RWPE1 (cell line): Measurements from ENCODE around the gene MUL1.

Source experiments
- CTCF ChIA-PET: fragments of 350-600 bp; sonication (Branson Sonifier 250); formaldehyde crosslinking; extraction: SDS; loops from one replicate; lab custom pipeline; 2021; lab: Yijun Ruan, JAX
- POLR2A ChIA-PET: fragments of 400-600 bp; formaldehyde crosslinking; extraction: SDS; loops from one replicate; lab custom pipeline; 2020; ENCODE audit warnings: antibody characterized with exemption; ENCODE audit not compliant: low non-redundant PET; lab: Yijun Ruan, JAX
- DNase-seq: peaks from one replicate; pipeline ENCODE4 v3.0.0; 2012; ENCODE audit warnings: low spot score
- H3K27ac ChIP-seq: fragments of 450-650 bp; 2 replicates; pipeline ENCODE4 v1.5.1; 2017
- TF ChIP-seq, protein P1 (sequence below): fragments of 450-650 bp; conservative IDR thresholded peaks from 2 replicates; pipeline ENCODE4 v1.5.1; 2017; ENCODE audit warnings: low read depth, mild to moderate bottlenecking

The MUL1 gene

DNA sequence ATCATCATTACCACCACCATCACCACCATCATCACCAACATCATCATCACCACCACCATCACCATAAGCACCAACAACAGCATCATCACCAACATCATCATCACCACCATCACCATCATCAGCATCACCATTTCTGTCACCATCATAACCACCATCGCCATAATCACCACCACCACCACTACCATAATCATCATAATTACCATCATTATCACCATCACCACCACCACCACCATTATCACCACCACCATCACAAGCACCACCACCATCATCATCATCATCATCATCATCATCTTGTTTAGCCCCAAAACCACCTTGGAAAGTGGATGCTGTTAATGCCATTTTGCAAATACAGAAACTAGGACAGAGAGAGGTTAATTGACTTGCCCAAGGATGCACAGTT lies 44.4 kb downstream of the MUL1 start:
- POLR2A ChIA-PET, result no interaction called here
- no peak overlapping the region for H3K27ac ChIP-seq
- TF ChIP-seq, protein P1, sequence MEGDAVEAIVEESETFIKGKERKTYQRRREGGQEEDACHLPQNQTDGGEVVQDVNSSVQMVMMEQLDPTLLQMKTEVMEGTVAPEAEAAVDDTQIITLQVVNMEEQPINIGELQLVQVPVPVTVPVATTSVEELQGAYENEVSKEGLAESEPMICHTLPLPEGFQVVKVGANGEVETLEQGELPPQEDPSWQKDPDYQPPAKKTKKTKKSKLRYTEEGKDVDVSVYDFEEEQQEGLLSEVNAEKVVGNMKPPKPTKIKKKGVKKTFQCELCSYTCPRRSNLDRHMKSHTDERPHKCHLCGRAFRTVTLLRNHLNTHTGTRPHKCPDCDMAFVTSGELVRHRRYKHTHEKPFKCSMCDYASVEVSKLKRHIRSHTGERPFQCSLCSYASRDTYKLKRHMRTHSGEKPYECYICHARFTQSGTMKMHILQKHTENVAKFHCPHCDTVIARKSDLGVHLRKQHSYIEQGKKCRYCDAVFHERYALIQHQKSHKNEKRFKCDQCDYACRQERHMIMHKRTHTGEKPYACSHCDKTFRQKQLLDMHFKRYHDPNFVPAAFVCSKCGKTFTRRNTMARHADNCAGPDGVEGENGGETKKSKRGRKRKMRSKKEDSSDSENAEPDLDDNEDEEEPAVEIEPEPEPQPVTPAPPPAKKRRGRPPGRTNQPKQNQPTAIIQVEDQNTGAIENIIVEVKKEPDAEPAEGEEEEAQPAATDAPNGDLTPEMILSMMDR, result no peak
- CTCF ChIA-PET, result no interaction called here
- no peak for DNase-seq

DNA sequence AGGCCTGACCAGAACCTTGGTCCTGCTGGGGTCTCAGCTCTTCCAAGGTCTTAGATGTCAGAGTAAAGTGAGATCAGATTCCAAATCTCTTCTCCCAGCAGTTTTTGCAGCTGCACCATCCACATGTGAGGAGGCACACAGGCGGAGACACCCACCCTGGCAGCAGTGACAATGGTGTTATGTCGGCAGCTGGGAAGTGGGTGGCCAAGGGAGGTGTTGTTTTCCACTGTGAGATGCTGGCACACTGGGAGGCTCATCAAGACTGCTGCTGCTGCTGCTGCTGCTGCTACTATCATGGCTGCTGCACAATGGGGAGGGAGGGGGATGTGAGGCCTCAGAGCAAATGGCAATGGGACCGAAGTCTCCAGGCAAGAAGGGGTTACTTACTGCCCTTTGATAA lies 45.6 kb downstream of the MUL1 start:
- no peak overlapping the region for H3K27ac ChIP-seq
- ChIA-PET CTCF (interaction anchor here (0.6 to 0.9 kb wide), 2 partner anchors 15 to 31 kb away, joined by 3 to 6 read pairs; no protein-coding TSS in a partner anchor), POLR2A (no interaction called here)
- DNase-seq, result no peak
- TF ChIP-seq, protein P1, result no peak

DNA sequence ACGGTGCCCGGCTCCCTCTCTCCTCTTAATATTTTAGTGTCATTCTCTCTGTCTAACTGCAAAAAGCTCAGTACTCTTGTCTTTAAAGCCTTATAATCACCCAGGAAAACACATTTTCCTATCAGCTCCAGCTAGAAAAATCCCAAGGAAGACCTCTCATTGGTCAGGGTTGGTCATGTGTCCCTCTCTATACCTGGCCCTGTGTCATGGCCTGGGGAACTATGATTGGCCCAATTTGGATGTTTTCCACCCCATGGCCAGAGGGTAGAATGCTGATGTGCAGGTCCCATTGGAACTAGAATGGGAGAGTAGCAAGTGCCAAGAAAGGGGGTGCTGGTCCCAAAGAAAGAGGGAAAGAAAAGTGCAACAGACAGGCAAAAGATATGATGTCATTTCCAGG lies 49.2 kb downstream of the MUL1 start:
- no peak overlapping the region for H3K27ac ChIP-seq
- ChIA-PET CTCF (no interaction called here), POLR2A (no interaction called here)
- DNase-seq, result no peak
- TF ChIP-seq, protein P1, result no peak

DNA sequence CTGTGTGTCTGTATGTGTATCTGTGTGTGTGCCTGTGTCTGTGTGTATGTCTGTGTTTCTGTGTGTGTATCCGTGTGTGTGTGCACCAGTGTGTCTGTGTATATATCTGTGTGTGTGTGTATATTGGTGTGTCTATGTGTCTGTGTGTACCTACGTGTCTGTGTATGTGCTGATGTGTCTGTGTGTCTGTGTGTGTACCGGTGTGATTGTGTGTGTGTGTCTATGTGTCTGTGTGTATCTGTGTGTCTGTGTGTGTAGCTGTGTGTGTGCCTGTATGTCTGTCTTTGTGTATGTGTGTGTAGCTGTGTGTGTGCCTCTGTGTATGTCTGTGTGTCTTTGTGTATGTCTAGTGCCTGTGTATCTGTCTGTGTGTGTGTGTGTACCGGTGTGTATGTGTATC lies 53.9 kb downstream of the MUL1 start:
- no peak for DNase-seq
- TF ChIP-seq, protein P1, result no peak
- no peak overlapping the region for H3K27ac ChIP-seq
- ChIA-PET CTCF (no interaction called here), POLR2A (no interaction called here)

DNA sequence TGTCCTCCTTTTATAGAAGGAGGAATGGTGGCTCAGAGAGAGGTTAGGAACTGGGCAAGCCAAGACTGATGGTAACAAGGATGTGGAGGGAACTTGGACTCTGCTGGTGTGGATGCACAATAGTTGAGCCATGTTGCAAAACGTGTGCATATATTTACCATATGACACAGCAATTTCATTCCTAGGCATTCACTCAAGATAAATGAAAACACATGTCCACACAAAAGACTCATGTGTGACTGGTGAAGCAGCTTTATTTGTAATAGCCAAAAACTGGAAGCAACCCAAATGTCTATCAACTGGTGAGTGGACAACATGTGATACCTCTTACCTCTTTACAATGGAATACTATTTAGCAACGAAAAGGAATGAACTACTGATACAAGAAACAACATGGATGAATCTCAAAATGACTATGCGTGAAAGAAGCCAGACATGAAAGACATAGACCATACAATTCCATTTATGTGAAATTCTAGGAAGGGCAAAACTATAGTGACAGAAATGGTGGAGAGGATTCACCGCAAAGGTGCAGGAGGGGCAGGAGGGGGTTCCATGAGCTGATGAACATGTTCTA lies 58.1 kb downstream of the MUL1 start:
- no peak overlapping the region for H3K27ac ChIP-seq
- POLR2A ChIA-PET, result no interaction called here
- CTCF ChIA-PET, result interaction anchor here (0.7 kb wide), 1 partner anchor 21 kb away, joined by 3 read pairs; no protein-coding TSS in a partner anchor
- no peak for DNase-seq
- TF ChIP-seq, protein P1, result no peak
